MM.1S (cell line): ENCODE data around the gene BGN.

Experiments
- DNase-seq: peaks from one replicate; pipeline ENCODE4 v3.0.0-alpha.2; 2015
- H2AFZ ChIP-seq: fragments of 300-600 bp; sonication (generic); 2 replicates; pipeline ENCODE4 v1.6.0; 2016; ENCODE audit warnings: antibody characterized with exemption, low read length
- H3F3A ChIP-seq: fragments of 300-600 bp; sonication (generic); 2 replicates; pipeline ENCODE4 v1.6.1; 2016; ENCODE audit warnings: mild to moderate bottlenecking, antibody characterized with exemption, low read length, moderate library complexity, mixed read lengths; ENCODE audit not compliant: insufficient read depth
- H3K27ac ChIP-seq: fragments of 300-600 bp; sonication (generic); 2 replicates; pipeline ENCODE4 v1.5.1; 2016; ENCODE audit warnings: mild to moderate bottlenecking, low read length
- H3K27me3 ChIP-seq: fragments of 300-600 bp; sonication (generic); replicated peaks from 2 replicates; pipeline ENCODE4 v1.6.0; 2016; ENCODE audit warnings: low read length; ENCODE audit not compliant: insufficient read depth
- H3K36me3 ChIP-seq: fragments of 300-600 bp; sonication (generic); replicated peaks from 2 replicates; pipeline ENCODE4 v1.6.1; 2016; ENCODE audit warnings: mild to moderate bottlenecking, low read length, mixed read lengths; ENCODE audit not compliant: insufficient read depth
- H3K4me1 ChIP-seq: fragments of 300-600 bp; sonication (generic); 2 replicates; pipeline ENCODE4 v1.6.1; 2016; ENCODE audit warnings: low read length, mixed read lengths
- H3K4me2 ChIP-seq: fragments of 300-600 bp; sonication (generic); 2 replicates; pipeline ENCODE4 v1.6.0; 2016; ENCODE audit warnings: low read depth, low read length
- H3K4me3 ChIP-seq: fragments of 300-600 bp; sonication (generic); 2 replicates; pipeline ENCODE4 v1.5.1; 2016; ENCODE audit warnings: low read length, mixed read lengths
- H3K79me2 ChIP-seq: fragments of 300-600 bp; sonication (generic); 2 replicates; pipeline ENCODE4 v1.6.1; 2016; ENCODE audit warnings: mixed run types, low read length, mixed read lengths
- H3K9ac ChIP-seq: fragments of 300-600 bp; sonication (generic); 2 replicates; pipeline ENCODE4 v1.6.1; 2016; ENCODE audit warnings: low read length, mixed read lengths
- H3K9me2 ChIP-seq: fragments of 300-600 bp; sonication (generic); replicated peaks from 2 replicates; pipeline ENCODE4 v1.6.1; 2016; ENCODE audit warnings: mild to moderate bottlenecking, low read length, mixed read lengths; ENCODE audit not compliant: insufficient read depth
- H3K9me3 ChIP-seq: fragments of 300-600 bp; sonication (generic); replicated peaks from 2 replicates; pipeline ENCODE4 v1.6.1; 2016; ENCODE audit warnings: mild to moderate bottlenecking, low read length, mixed read lengths; ENCODE audit not compliant: insufficient read depth
- H4K20me1 ChIP-seq: fragments of 300-600 bp; sonication (generic); 2 replicates; pipeline ENCODE4 v1.6.1; 2016; ENCODE audit warnings: mild to moderate bottlenecking, low read length, moderate library complexity, mixed read lengths; ENCODE audit not compliant: insufficient read depth
- EZH2 ChIP-seq: fragments of 300-600 bp; sonication (generic); optimal IDR thresholded peaks from 2 replicates; pipeline ENCODE3; 2017; ENCODE audit warnings: low read depth, mild to moderate bottlenecking, antibody characterized with exemption, low read length, mixed read lengths
- EZH2phosphoT487 ChIP-seq: fragments of 300-600 bp; sonication (generic); IDR thresholded peaks from 2 replicates; pipeline ENCODE4 v1.6.1; 2018; ENCODE audit warnings: antibody characterized with exemption, low read length
- TF ChIP-seq, protein P1 (sequence below): fragments of 300-600 bp; sonication (generic); IDR thresholded peaks from 2 replicates; pipeline ENCODE4 v1.5.1; 2016; ENCODE audit warnings: antibody characterized with exemption, low read length, mixed read lengths

BGN gene

DNA sequence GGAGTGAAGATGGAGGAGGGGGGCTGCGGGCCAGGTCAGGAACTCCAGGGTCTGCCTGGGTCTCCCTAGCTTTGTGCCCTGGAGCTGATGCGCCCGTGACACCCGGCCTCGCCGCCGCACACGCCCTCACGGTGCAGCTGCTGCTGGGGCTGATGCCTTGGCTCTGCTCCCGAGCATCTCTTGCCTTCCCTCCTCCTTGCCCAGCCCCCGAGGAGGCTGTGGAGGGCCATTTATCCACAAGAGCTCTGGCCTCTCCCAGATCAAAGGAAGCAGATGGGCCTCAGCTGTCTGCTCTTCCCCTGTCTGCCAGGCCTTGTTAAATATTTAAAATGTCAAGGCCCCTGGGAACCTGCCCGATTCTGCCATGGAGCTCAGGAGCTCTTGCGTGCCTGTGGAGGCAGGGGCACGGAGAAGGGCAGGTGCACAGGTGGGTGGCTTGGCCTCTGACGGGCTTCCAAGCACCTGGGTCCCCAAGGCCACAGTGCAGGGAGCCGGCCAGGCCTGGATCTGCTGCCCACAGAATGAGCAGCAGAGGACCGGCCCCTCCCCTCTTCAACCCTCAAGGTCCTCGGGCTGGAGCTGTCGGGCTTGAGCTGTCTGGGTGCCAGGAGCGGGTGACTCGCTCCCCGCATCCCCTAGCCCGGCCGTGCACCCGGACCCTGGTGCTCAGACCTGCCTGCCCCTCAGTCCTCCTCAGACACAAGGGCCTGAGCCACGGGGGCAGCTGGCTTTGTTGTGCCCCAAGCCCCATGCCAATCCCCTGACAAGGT is 42.9 kb downstream of the BGN start:
- no peaks in the 10 kb centered on the region for H3K4me1 ChIP-seq

GRCh38 chrX:153538424-153538823 is 43.6 kb downstream of the BGN start:
- no peaks in the 10 kb centered on the region for H3K36me3 ChIP-seq
- TF ChIP-seq, protein P1, sequence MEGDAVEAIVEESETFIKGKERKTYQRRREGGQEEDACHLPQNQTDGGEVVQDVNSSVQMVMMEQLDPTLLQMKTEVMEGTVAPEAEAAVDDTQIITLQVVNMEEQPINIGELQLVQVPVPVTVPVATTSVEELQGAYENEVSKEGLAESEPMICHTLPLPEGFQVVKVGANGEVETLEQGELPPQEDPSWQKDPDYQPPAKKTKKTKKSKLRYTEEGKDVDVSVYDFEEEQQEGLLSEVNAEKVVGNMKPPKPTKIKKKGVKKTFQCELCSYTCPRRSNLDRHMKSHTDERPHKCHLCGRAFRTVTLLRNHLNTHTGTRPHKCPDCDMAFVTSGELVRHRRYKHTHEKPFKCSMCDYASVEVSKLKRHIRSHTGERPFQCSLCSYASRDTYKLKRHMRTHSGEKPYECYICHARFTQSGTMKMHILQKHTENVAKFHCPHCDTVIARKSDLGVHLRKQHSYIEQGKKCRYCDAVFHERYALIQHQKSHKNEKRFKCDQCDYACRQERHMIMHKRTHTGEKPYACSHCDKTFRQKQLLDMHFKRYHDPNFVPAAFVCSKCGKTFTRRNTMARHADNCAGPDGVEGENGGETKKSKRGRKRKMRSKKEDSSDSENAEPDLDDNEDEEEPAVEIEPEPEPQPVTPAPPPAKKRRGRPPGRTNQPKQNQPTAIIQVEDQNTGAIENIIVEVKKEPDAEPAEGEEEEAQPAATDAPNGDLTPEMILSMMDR, result no peak
- TF ChIP-seq EZH2phosphoT487 (no peak), EZH2 (no peak)
- H3K4me1 ChIP-seq, result no peaks in the 10 kb centered on the region
- H3K4me3 ChIP-seq, result no peak overlapping the region
- H3K9me3 ChIP-seq, result no peaks in the 10 kb centered on the region
- H3K27me3 ChIP-seq, result peaks cover 59% of the 10 kb centered on the region
- H3K9me2 ChIP-seq, result no peaks in the 10 kb centered on the region
- no peaks in the 10 kb centered on the region for H4K20me1 ChIP-seq
- H3K9ac ChIP-seq, result no peak overlapping the region
- no peak overlapping the region for H3K27ac ChIP-seq
- DNase-seq, result no peak
- H3F3A ChIP-seq, result no peaks in the 10 kb centered on the region
- H3K79me2 ChIP-seq, result no peaks in the 10 kb centered on the region
- H2AFZ ChIP-seq, result no peak overlapping the region
- H3K4me2 ChIP-seq, result no peak overlapping the region

More for the DNA sequence above, 42.9 kb downstream of the BGN start:
- Histone ChIP-seq H3K79me2 (no peaks in the 10 kb centered on the region), H3K9me2 (no peaks in the 10 kb centered on the region), H2AFZ (no peak overlapping the region), H3K27me3 (peaks cover 66% of the 10 kb centered on the region), H4K20me1 (no peaks in the 10 kb centered on the region), H3K4me3 (no peak overlapping the region), H3K27ac (no peak overlapping the region), H3F3A (no peaks in the 10 kb centered on the region), H3K36me3 (no peaks in the 10 kb centered on the region), H3K4me2 (no peak overlapping the region), H3K9ac (no peak overlapping the region), H3K9me3 (no peaks in the 10 kb centered on the region)
- DNase-seq, result no peak
- no peak for TF ChIP-seq EZH2phosphoT487
- TF ChIP-seq, protein P1, result no peak
- no peak for TF ChIP-seq EZH2

DNA sequence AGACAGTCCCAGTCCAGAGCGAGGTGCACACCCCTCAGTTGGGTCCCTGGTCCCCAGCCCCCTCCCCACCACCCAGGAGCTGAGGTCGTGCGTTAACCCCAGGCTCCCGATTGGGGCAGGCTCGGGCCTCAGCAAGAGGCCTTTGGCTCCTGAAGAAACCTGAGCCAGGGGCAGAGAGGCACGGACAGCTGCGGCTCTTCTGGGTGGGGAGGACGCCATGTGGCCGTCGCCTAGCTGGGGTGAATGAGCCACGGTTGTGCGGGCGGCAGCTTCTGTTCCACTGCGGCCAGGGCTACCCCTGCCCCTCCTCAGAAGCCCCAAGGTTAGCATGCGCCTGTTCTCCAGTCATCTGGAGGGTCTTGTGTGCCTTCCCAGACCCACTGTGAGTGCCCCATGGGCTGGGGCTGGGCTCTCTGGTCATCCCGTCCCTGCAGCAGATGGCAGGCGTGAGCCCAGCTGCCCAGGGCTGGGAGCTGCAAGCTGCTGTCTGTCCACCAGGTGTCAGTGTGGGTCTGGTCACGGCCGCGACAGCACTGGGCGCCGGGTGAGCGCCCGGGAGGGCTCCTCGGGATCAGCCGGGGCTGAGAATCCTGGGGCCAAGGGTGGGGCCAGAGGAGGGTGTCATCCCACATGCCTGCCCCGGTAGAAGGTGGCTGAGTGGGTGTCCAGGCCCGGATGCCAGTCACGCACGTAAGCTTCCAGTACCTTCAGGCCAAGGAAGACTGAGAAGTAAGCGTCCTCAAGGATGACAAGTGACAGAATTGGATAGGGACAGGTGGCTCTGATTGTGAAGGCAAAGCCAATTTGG is 44.6 kb downstream of the BGN start:
- no peak overlapping the region for H3K4me3 ChIP-seq

More for the DNA sequence above, 44.6 kb downstream of the BGN start:
- peak; percentile 42 for DNase-seq
- H3K9me2 ChIP-seq, result no peaks in the 10 kb centered on the region
- H3K79me2 ChIP-seq, result no peaks in the 10 kb centered on the region
- H3K9ac ChIP-seq, result no peak overlapping the region
- H3K4me1 ChIP-seq, result no peaks in the 10 kb centered on the region
- H3K27me3 ChIP-seq, result peaks cover 50% of the 10 kb centered on the region
- no peaks in the 10 kb centered on the region for H4K20me1 ChIP-seq
- H2AFZ ChIP-seq, result no peak overlapping the region
- no peak for TF ChIP-seq EZH2phosphoT487
- TF ChIP-seq, protein P1, result peak; percentile 79
- H3K4me2 ChIP-seq, result no peak overlapping the region
- H3K36me3 ChIP-seq, result no peaks in the 10 kb centered on the region
- no peaks in the 10 kb centered on the region for H3F3A ChIP-seq
- H3K9me3 ChIP-seq, result no peaks in the 10 kb centered on the region
- no peak overlapping the region for H3K27ac ChIP-seq
